ENCODE data around the gene RBM48. TPM values are rescaled to one million over a fixed set of nuclear protein-coding genes. Genes with fewer than 3 reads are reported as not detected.
"Not testable (repeated sequence)": the region's sequence is repeated elsewhere in the genome, so short reads cannot be mapped to it uniquely, and the experiment has no call there.

The RBM48 gene
- total and polyA plus RNA-seq, 2 donors (not counting 1 experiment from before 2014, with no cell fraction given) = 11.0 to 32.9 TPM

- H2AFZ ChIP-seq (ENCODE audit: insufficient read depth, low read depth, low read length, poor library complexity, severe bottlenecking); H3K4me3 ChIP-seq (ENCODE audit: control extremely low read depth in 1 of 5, extremely low read depth in 1 of 5, insufficient read depth in 1 of 5, low read depth in 2 of 5, low read length in 4 of 5); POLR2A ChIA-PET; H3K27me3 Mint-ChIP-seq; H3K4me1 ChIP-seq (ENCODE audit: control insufficient read depth in 2 of 2, insufficient read depth in 2 of 2, low read length in 2 of 2); H3K4me2 ChIP-seq (replicated peaks; ENCODE audit: low read depth, low read length, poor library complexity, severe bottlenecking); H3K4me3 Mint-ChIP-seq; H3K27me3 ChIP-seq (replicated peaks in 1 of 4; ENCODE audit: control extremely low read depth in 1 of 4, control insufficient read depth in 3 of 4, insufficient read depth in 4 of 4, low read length in 3 of 4); intact Hi-C loops (cut with micrococcal nuclease); H3K27ac Mint-ChIP-seq; H3K79me2 ChIP-seq (ENCODE audit: control insufficient read depth, insufficient read depth, low read length); H3K27ac ChIP-seq (ENCODE audit: low read length in 2 of 2); H3K36me3 ChIP-seq (replicated peaks in 1 of 2; ENCODE audit: control extremely low read depth in 1 of 2, control insufficient read depth in 1 of 2, extremely low read depth in 1 of 2, insufficient read depth in 2 of 2, low read length in 1 of 2); DNase-seq; H3K9me3 Mint-ChIP-seq (ENCODE audit: insufficient read depth); H3K4me1 Mint-ChIP-seq; CTCF ChIA-PET; H3K9ac ChIP-seq (ENCODE audit: low read length); H4K20me1 ChIP-seq (ENCODE audit: control insufficient read depth, insufficient read depth, low read length, poor library complexity, severe bottlenecking); ATAC-seq (ENCODE audit: low read depth): not testable (repeated sequence)
- 96% methylated on average over 26 of the region's 30 CpGs for WGBS (ENCODE audit: insufficient coverage)
- peaks cover 0 to 12% (median 0%) of the 10 kb centered on the region in 3 donors for H3K9me3 ChIP-seq (ENCODE audit: control extremely low read depth in 1 of 3, control insufficient read depth in 2 of 3, insufficient read depth in 1 of 3, low read length in 2 of 3)
Measured at GRCh38 chr7:92545116-92545515, 16.5 kb downstream of the RBM48 start.

GRCh38 chr7:92546856-92547497 lies 18.4 kb downstream of the RBM48 start:
- ChIA-PET CTCF (no interaction called here), POLR2A (no interaction called here)
- Mint-ChIP-seq H3K27ac (no peak overlapping the region), H3K27me3 (no peaks in the 10 kb centered on the region), H3K9me3 (ENCODE audit: insufficient read depth) (no peaks in the 10 kb centered on the region), H3K4me1 (no peaks in the 10 kb centered on the region), H3K4me3 (no peak overlapping the region)
- peaks cover 0 to 12% (median 0%) of the 10 kb centered on the region in 3 donors for H3K9me3 ChIP-seq (ENCODE audit: control extremely low read depth in 1 of 3, control insufficient read depth in 2 of 3, insufficient read depth in 1 of 3, low read length in 2 of 3)
- no peaks in the 10 kb centered on the region for H4K20me1 ChIP-seq (ENCODE audit: control insufficient read depth, insufficient read depth, low read length, poor library complexity, severe bottlenecking)
- H2AFZ ChIP-seq (ENCODE audit: insufficient read depth, low read depth, low read length, poor library complexity, severe bottlenecking) = no peak overlapping the region
- no peak overlapping the region for H3K4me3 ChIP-seq (ENCODE audit: control extremely low read depth in 1 of 5, extremely low read depth in 1 of 5, insufficient read depth in 1 of 5, low read depth in 2 of 5, low read length in 4 of 5)
- 93% methylated on average over 15 of the region's 17 CpGs for WGBS (ENCODE audit: insufficient coverage)
- no peaks in the 10 kb centered on the region for H3K79me2 ChIP-seq (ENCODE audit: control insufficient read depth, insufficient read depth, low read length)
- intact Hi-C loops (cut with micrococcal nuclease) = no loop called here
- H3K9ac ChIP-seq (ENCODE audit: low read length) = no peak overlapping the region
- no peaks in the 10 kb centered on the region for H3K36me3 ChIP-seq (replicated peaks in 1 of 2; ENCODE audit: control extremely low read depth in 1 of 2, control insufficient read depth in 1 of 2, extremely low read depth in 1 of 2, insufficient read depth in 2 of 2, low read length in 1 of 2)
- TF ChIP-seq CTCF (IDR thresholded peaks at IDR 0.05) (no peak), EZH2 (IDR thresholded peaks at IDR 0.05; ENCODE audit: borderline replicate concordance, insufficient read depth, low read depth, low read length, poor library complexity, severe bottlenecking) (no peak)
- peaks cover 0 to 5% (median 0%) of the 10 kb centered on the region in 4 experiments for H3K27me3 ChIP-seq (replicated peaks in 1 of 4; ENCODE audit: control extremely low read depth in 1 of 4, control insufficient read depth in 3 of 4, insufficient read depth in 4 of 4, low read length in 3 of 4)
- ATAC-seq (ENCODE audit: low read depth) = no peak
- no peaks in the 10 kb centered on the region for H3K4me1 ChIP-seq (ENCODE audit: control insufficient read depth in 2 of 2, insufficient read depth in 2 of 2, low read length in 2 of 2)
- DNase-seq = no peak
- H3K27ac ChIP-seq (ENCODE audit: low read length in 2 of 2) = no peak overlapping the region
- H3K4me2 ChIP-seq (replicated peaks; ENCODE audit: low read depth, low read length, poor library complexity, severe bottlenecking) = no peak overlapping the region
